IMR-90 (cell line): Measurements from ENCODE around the gene SART1. TPM values are rescaled to one million over a fixed set of nuclear protein-coding genes. Genes with fewer than 3 reads are reported as not detected.

Experiments
- ATAC-seq: fragments of 200-7000 bp; cut with Tn5 transposase; 2 replicates; pipeline ENCODE4 v1.9.1; 2020; ENCODE audit warnings: low read depth, mild to moderate bottlenecking, moderate library complexity
- BruUV-seq: library from RNA; stranded (reverse); fragments of 400-500 nt; replicated peaks from 2 replicates; lab custom pipeline; 2021; lab: Mats Ljungman, UMichigan
- CTCF ChIA-PET: fragments of 300-600 bp; formaldehyde crosslinking; extraction: SDS; loops from one replicate; lab custom pipeline; 2021; ENCODE audit warnings: antibody characterized with exemption; lab: Yijun Ruan, JAX
- POLR2A ChIA-PET: fragments of 300-600 bp; sonication (Branson Sonifier 250); formaldehyde crosslinking; loops from one replicate; lab custom pipeline; 2022; ENCODE audit warnings: antibody characterized with exemption; ENCODE audit not compliant: unreplicated experiment; lab: Charles Lee
- DNase-seq: peaks from one replicate; pipeline ENCODE4 v3.0.0; 2013
- H2AFZ ChIP-seq: replicated peaks from 2 replicates; pipeline ENCODE3; 2013; ENCODE audit warnings: low read length, mild to moderate bottlenecking; ENCODE audit not compliant: poor library complexity
- H2AK5ac ChIP-seq: 2 replicates; pipeline ENCODE4 v1.6.1; 2013; ENCODE audit warnings: low read depth, low read length, inconsistent platforms
- H2AK9ac ChIP-seq: replicated peaks from 2 replicates; pipeline ENCODE3; 2013; ENCODE audit warnings: mild to moderate bottlenecking, low read depth, low read length, moderate library complexity; ENCODE audit not compliant: poor library complexity
- H2BK120ac ChIP-seq: 2 replicates; pipeline ENCODE4 v1.6.1; 2013; ENCODE audit warnings: low read depth, low read length, inconsistent platforms
- H2BK15ac ChIP-seq: 3 replicates; pipeline ENCODE4 v1.6.1; 2013; ENCODE audit warnings: low read depth, low read length, inconsistent platforms
- H2BK20ac ChIP-seq: 2 replicates; pipeline ENCODE4 v1.6.1; 2013; ENCODE audit warnings: low read depth, mild to moderate bottlenecking, inconsistent platforms, low read length, moderate library complexity
- H2BK5ac ChIP-seq: 2 replicates; pipeline ENCODE4 v1.6.1; 2013; ENCODE audit warnings: mild to moderate bottlenecking, low read depth, low read length, inconsistent platforms; ENCODE audit not compliant: poor library complexity, severe bottlenecking
- H3K14ac ChIP-seq: replicated peaks from 2 replicates; pipeline ENCODE4 v1.6.1; 2013; ENCODE audit warnings: low read depth, low read length, inconsistent platforms
- H3K18ac ChIP-seq: 2 replicates; pipeline ENCODE4 v1.6.1; 2013; ENCODE audit warnings: low read depth, low read length, control low read depth
- H3K23ac ChIP-seq: 2 replicates; pipeline ENCODE4 v1.6.1; 2013; ENCODE audit warnings: low read depth, low read length, inconsistent platforms
- H3K27ac ChIP-seq: 2 replicates; pipeline ENCODE4 v1.5.1; 2013; ENCODE audit warnings: mild to moderate bottlenecking, control low read depth, low read length; ENCODE audit not compliant: insufficient read depth
- H3K27me3 ChIP-seq: 2 replicates; pipeline ENCODE4 v1.6.1; 2013; ENCODE audit warnings: low read length; ENCODE audit not compliant: control insufficient read depth, insufficient read depth
- H3K36me3 ChIP-seq: 2 replicates; pipeline ENCODE4 v1.6.1; 2013; ENCODE audit warnings: low read length, mixed read lengths; ENCODE audit not compliant: control insufficient read depth, insufficient read depth
- H3K4ac ChIP-seq: 2 replicates; pipeline ENCODE4 v1.6.1; 2013; ENCODE audit warnings: low read depth, low read length, inconsistent platforms
- H3K4me1 ChIP-seq: 2 replicates; pipeline ENCODE4 v1.6.1; 2013; ENCODE audit warnings: low read length, mixed read lengths; ENCODE audit not compliant: control insufficient read depth, insufficient read depth
- H3K4me2 ChIP-seq: 2 replicates; pipeline ENCODE4 v1.6.1; 2013; ENCODE audit warnings: low read depth, mild to moderate bottlenecking, control low read depth, low read length, moderate library complexity
- H3K4me3 ChIP-seq: 2 replicates; pipeline ENCODE4 v1.5.1; 2013; ENCODE audit warnings: low read depth, mild to moderate bottlenecking, control low read depth, low read length, moderate library complexity; ENCODE audit not compliant: insufficient read depth
- H3K56ac ChIP-seq: 2 replicates; pipeline ENCODE4 v1.6.1; 2013; ENCODE audit warnings: low read length, inconsistent platforms; ENCODE audit not compliant: insufficient read depth; ENCODE audit errors: extremely low read depth
- H3K79me1 ChIP-seq, 2 experiments: 2 replicates each; pipeline ENCODE4 v1.6.1; 2013; ENCODE audit warnings: low read length in 2 of 2, inconsistent platforms in 1 of 2, low read depth in 1 of 2
- H3K9ac ChIP-seq: 2 replicates; pipeline ENCODE4 v1.6.1; 2013; ENCODE audit warnings: low read depth, low read length, control low read depth
- H3K9me1 ChIP-seq: 2 replicates; pipeline ENCODE4 v1.6.1; 2013; ENCODE audit warnings: low read length, inconsistent platforms; ENCODE audit not compliant: insufficient read depth
- H3K9me3 ChIP-seq: 2 replicates; pipeline ENCODE4 v1.6.1; 2013; ENCODE audit warnings: low read length; ENCODE audit not compliant: control insufficient read depth, insufficient read depth
- H4K20me1 ChIP-seq: 2 replicates; pipeline ENCODE4 v1.6.1; 2013; ENCODE audit warnings: low read length, inconsistent platforms; ENCODE audit not compliant: insufficient read depth
- H4K5ac ChIP-seq: 2 replicates; pipeline ENCODE4 v1.6.1; 2013; ENCODE audit warnings: mild to moderate bottlenecking, low read depth, low read length, control low read depth
- H4K8ac ChIP-seq, 2 experiments: 2 replicates each; pipeline ENCODE4 v1.6.1; 2013; ENCODE audit warnings: low read depth in 2 of 2, low read length in 2 of 2, control low read depth in 1 of 2, inconsistent platforms in 1 of 2
- H4K91ac ChIP-seq: 2 replicates; pipeline ENCODE4 v1.6.1; 2013; ENCODE audit warnings: low read depth, low read length, inconsistent platforms; ENCODE audit not compliant: insufficient read depth
- FOS ChIP-seq: fragments of 150-350 bp; IDR thresholded peaks from 2 replicates; pipeline ENCODE4 v1.6.1; 2016; ENCODE audit warnings: low read depth, low read length
- MAZ ChIP-seq: IDR thresholded peaks from 2 replicates; pipeline ENCODE4 v1.6.1; 2012; ENCODE audit warnings: low read depth, mild to moderate bottlenecking, low read length, improper control_type of control experiment, moderate library complexity, borderline replicate concordance
- SMC3 ChIP-seq: fragments of 150-350 bp; IDR thresholded peaks from 2 replicates; pipeline ENCODE4 v1.6.1; 2016; ENCODE audit warnings: low read depth, mild to moderate bottlenecking, antibody characterized with exemption, low read length, moderate library complexity
- WGBS, 2 experiments: methylation state at CpG; one replicate each; pipeline versions ENCODE4 v1.1.5 to v1.1.7; 2013; ENCODE audit warnings: missing lambda C conversion rate in 2 of 2; ENCODE audit not compliant: insufficient read length in 1 of 2; ENCODE audit errors: extremely low coverage in 2 of 2; 5-methylcytosine and 5-hydroxymethylcytosine counted together
- dilution Hi-C: fragments of 300-500 bp; cut with HindIII; formaldehyde crosslinking; loops from one replicate; pipeline ENCODE4 v1.14.3; 2018; ENCODE audit warnings: low sequenced_read_pairs; ENCODE audit not compliant: unreplicated experiment
- in situ Hi-C: fragments of 300-500 bp; cut with MboI; formaldehyde crosslinking; loops from 3 replicates; pipeline ENCODE4 v1.14.3; 2019; ENCODE audit warnings: low sequenced_read_pairs, inconsistent platforms, mixed read lengths
- intact Hi-C: fragments of 100-400 bp; cut with micrococcal nuclease; formaldehyde crosslinking; loops from 2 replicates; pipeline ENCODE4 v1.10.0; 2022
- polyA plus RNA-seq, 3 experiments: library from polyadenylated mRNA; depleted of rRNA; stranded (reverse); fragments of >200 nt; gene quantifications; 2 replicates each; pipeline ENCODE4 v1.2.3, GENCODE V29; 2012; ENCODE audit warnings: low replicate concordance in 1 of 3
- total RNA-seq: library from RNA; depleted of rRNA; stranded (reverse); fragments of >200 nt; gene quantifications from 2 replicates; pipeline ENCODE4 v1.2.3, GENCODE V29; 2012

Gene SART1
- total and polyA plus RNA-seq, 2 of the 4 experiments (the other 2 are of a cell fraction) = 25.5 to 43.5 TPM

GRCh38 chr11:66020618-66021357, 59.3 kb downstream of the SART1 start:
- H2AFZ ChIP-seq = peak overlapping the region; percentile 79
- peak; percentile 79 for DNase-seq
- BruUV-seq = no TSS peak

More at GRCh38 chr11:66020618-66021357, 59.3 kb downstream of the SART1 start:
- Histone ChIP-seq H3K4ac (peak overlapping the region; percentile 85), H3K14ac (0 out of 2 replicates have a peak overlapping the region, but pooled peaks have one; percentile 46), H4K20me1 (no peaks in the 10 kb centered on the region; the same call in 1 of the 2 replicates), H4K5ac (peak overlapping the region; percentile 79; the same call in 1 of the 2 replicates), H4K8ac (peak overlapping the region; percentile 78 to 81), H3K9me1 (peaks cover 11% of the 10 kb centered on the region), H2BK15ac (peak overlapping the region; percentile 88; the same call in 1 of the 3 replicates), H3K4me3 (no peak overlapping the region), H2AK5ac (peak overlapping the region; percentile 94), H2BK120ac (peak overlapping the region; percentile 73), H3K23ac (no peak overlapping the region; the same call in 1 of the 2 replicates), H2BK20ac (peak overlapping the region; percentile 70), H3K4me1 (peaks cover 10% of the 10 kb centered on the region), H3K27me3 (no peaks in the 10 kb centered on the region; the same call in 1 of the 2 replicates), H3K36me3 (no peaks in the 10 kb centered on the region), H3K79me1 (peaks cover 0 to 4% of the 10 kb centered on the region in 2 experiments; a peak in 1 of 4 replicates), H3K18ac (no peak overlapping the region), H2AK9ac (peak overlapping the region; percentile 92), H4K91ac (peak overlapping the region; percentile 73), H3K4me2 (no peak overlapping the region), H3K9me3 (no peaks in the 10 kb centered on the region), H3K56ac (no peak overlapping the region), H3K9ac (no peak overlapping the region), H2BK5ac (peak overlapping the region; percentile 71), H3K27ac (peak overlapping the region; percentile 10; the same call in 1 of the 2 replicates)
- peak; percentile 80 for ATAC-seq
- dilution Hi-C loops = no loop called here
- peak; percentile 72 for TF ChIP-seq FOS
- TF ChIP-seq MAZ = peak; percentile 77; the same call in 1 of the 2 replicates
- no peak for TF ChIP-seq SMC3
- in situ Hi-C loops = no loop called here
- ChIA-PET CTCF (no interaction called here), POLR2A (interaction anchor here (0.7 kb wide), 1 partner anchor 15 kb away, joined by 4 read pairs; no protein-coding TSS in a partner anchor)
- WGBS, 2 experiments = no CpG with 5 or more reads among the region's 25 CpGs
- intact Hi-C loops = no loop called here
